Adipocyte (in vitro differentiated cells): ENCODE measurements around the gene CHCHD4.
"Not testable (repeated sequence)": the region's sequence is repeated elsewhere in the genome, so short reads cannot be mapped to it uniquely, and the experiment has no call there.

Experiments used
- DNase-seq: peaks from one replicate; pipeline ENCODE4 v3.0.0-alpha.2; 2015; ENCODE audit warnings: low read depth
- H3K27me3 ChIP-seq: replicated peaks from 2 replicates; pipeline ENCODE4 v1.7.0; 2013; ENCODE audit warnings: mild to moderate bottlenecking, low read length, moderate library complexity; ENCODE audit not compliant: control insufficient read depth, insufficient read depth
- H3K36me3 ChIP-seq: 2 replicates; pipeline ENCODE4 v1.7.0; 2013; ENCODE audit warnings: low read length, mild to moderate bottlenecking, moderate library complexity; ENCODE audit not compliant: control insufficient read depth, insufficient read depth, severe bottlenecking
- H3K4me1 ChIP-seq: 2 replicates; pipeline ENCODE4 v1.7.0; 2013; ENCODE audit warnings: mild to moderate bottlenecking, low read length, moderate library complexity; ENCODE audit not compliant: control insufficient read depth, insufficient read depth
- H3K4me3 ChIP-seq: 2 replicates; pipeline ENCODE4 v1.7.0; 2013; ENCODE audit warnings: mild to moderate bottlenecking, low read length, moderate library complexity
- H3K9ac ChIP-seq: 2 replicates; pipeline ENCODE4 v1.7.0; 2013; ENCODE audit warnings: mild to moderate bottlenecking, low read length, moderate library complexity
- H3K9me3 ChIP-seq: 2 replicates; pipeline ENCODE4 v1.7.0; 2013; ENCODE audit warnings: mild to moderate bottlenecking, low read length, moderate library complexity; ENCODE audit not compliant: control insufficient read depth

CHCHD4 gene

GRCh38 chr3:14125193-14126016, 735 bp upstream of the CHCHD4 start:
- peaks cover 29% of the 10 kb centered on the region for H3K36me3 ChIP-seq
- DNase-seq: peak; percentile 94

GRCh38 chr3:14124223-14124614, 451 bp downstream of the CHCHD4 start:
- no peaks in the 10 kb centered on the region for H3K27me3 ChIP-seq
- H3K9me3 ChIP-seq: no peaks in the 10 kb centered on the region
- peaks cover 20% of the 10 kb centered on the region for H3K36me3 ChIP-seq
- peak; percentile 61 for DNase-seq
- H3K9ac ChIP-seq: peak overlapping the region; percentile 98
- peaks cover 27% of the 10 kb centered on the region for H3K4me1 ChIP-seq
- H3K4me3 ChIP-seq: peak overlapping the region; percentile 92

More at GRCh38 chr3:14125193-14126016, 735 bp upstream of the CHCHD4 start:
- H3K4me3 ChIP-seq: peak overlapping the region; percentile 92
- H3K4me1 ChIP-seq: peaks cover 37% of the 10 kb centered on the region
- H3K27me3 ChIP-seq: no peaks in the 10 kb centered on the region
- H3K9ac ChIP-seq: peak overlapping the region; percentile 98
- H3K9me3 ChIP-seq: no peaks in the 10 kb centered on the region

GRCh38 chr3:14123308-14124222, 1.1 kb downstream of the CHCHD4 start:
- Histone ChIP-seq H3K9me3 (no peaks in the 10 kb centered on the region), H3K4me3 (peak overlapping the region; percentile 92), H3K4me1 (peaks cover 31% of the 10 kb centered on the region), H3K36me3 (peaks cover 14% of the 10 kb centered on the region), H3K9ac (peak overlapping the region; percentile 98), H3K27me3 (no peaks in the 10 kb centered on the region)
- no peak for DNase-seq

- no peak for DNase-seq
- no peaks in the 10 kb centered on the region for H3K9me3 ChIP-seq
These were observed 2.4 kb downstream of the CHCHD4 start for GRCh38 chr3:14122301-14122700.

GRCh38 chr3:14121859-14122258, 2.8 kb downstream of the CHCHD4 start:
- H3K36me3 ChIP-seq: peaks cover 3% of the 10 kb centered on the region
- no peak for DNase-seq
- no peak overlapping the region for H3K4me3 ChIP-seq
- no peaks in the 10 kb centered on the region for H3K9me3 ChIP-seq
- no peak overlapping the region for H3K9ac ChIP-seq
- H3K4me1 ChIP-seq: peaks cover 26% of the 10 kb centered on the region
- no peaks in the 10 kb centered on the region for H3K27me3 ChIP-seq

More at GRCh38 chr3:14122301-14122700, 2.4 kb downstream of the CHCHD4 start:
- Histone ChIP-seq H3K4me1 (peaks cover 30% of the 10 kb centered on the region), H3K36me3 (peaks cover 3% of the 10 kb centered on the region), H3K4me3 (no peak overlapping the region), H3K9ac (no peak overlapping the region), H3K27me3 (no peaks in the 10 kb centered on the region)

- H3K4me3 ChIP-seq, H3K27me3 ChIP-seq, H3K36me3 ChIP-seq, DNase-seq, H3K9me3 ChIP-seq, H3K9ac ChIP-seq: not testable (repeated sequence)
- H3K4me1 ChIP-seq: peaks cover 17% of the 10 kb centered on the region
These were observed 3.7 kb downstream of the CHCHD4 start for GRCh38 chr3:14120921-14121448.

- Histone ChIP-seq H3K27me3 (no peaks in the 10 kb centered on the region), H3K9me3 (no peaks in the 10 kb centered on the region), H3K9ac (no peak overlapping the region), H3K4me3 (no peak overlapping the region), H3K36me3 (peaks cover 13% of the 10 kb centered on the region), H3K4me1 (peaks cover 17% of the 10 kb centered on the region)
- no peak for DNase-seq
These were observed 4.4 kb downstream of the CHCHD4 start for GRCh38 chr3:14120111-14120920.

- no peaks in the 10 kb centered on the region for H3K9me3 ChIP-seq
- no peak overlapping the region for H3K4me3 ChIP-seq
- peaks cover 17% of the 10 kb centered on the region for H3K4me1 ChIP-seq
- DNase-seq: no peak
- H3K27me3 ChIP-seq: no peaks in the 10 kb centered on the region
- no peak overlapping the region for H3K9ac ChIP-seq
- H3K36me3 ChIP-seq: peaks cover 20% of the 10 kb centered on the region
These were observed 5.0 kb downstream of the CHCHD4 start for GRCh38 chr3:14119651-14120050.

GRCh38 chr3:14118400-14119381, 6.0 kb downstream of the CHCHD4 start:
- H3K4me1 ChIP-seq: peaks cover 15% of the 10 kb centered on the region
- DNase-seq: peak; percentile 75
- H3K36me3 ChIP-seq: peaks cover 27% of the 10 kb centered on the region
- no peak overlapping the region for H3K9ac ChIP-seq
- H3K4me3 ChIP-seq: no peak overlapping the region
- H3K9me3 ChIP-seq: no peaks in the 10 kb centered on the region
- H3K27me3 ChIP-seq: no peaks in the 10 kb centered on the region
